ENCODE results near the gene ST3GAL5.
A peak's percentile ranks its signal among the peaks of the same experiment; 100 is the strongest.
"Not testable (repeated sequence)": the region's sequence is repeated elsewhere in the genome, so short reads cannot be mapped to it uniquely, and the experiment has no call there.

The ST3GAL5 gene

GRCh38 chr2:85850451-85850850 lies 38.3 kb downstream of the ST3GAL5 start:
- DNase-seq (ENCODE audit: low read depth, low spot score), result no peak
- no peak overlapping the region for H3K4me3 ChIP-seq (ENCODE audit: low read length)

- no peak overlapping the region for H3K4me3 ChIP-seq (ENCODE audit: low read length)
- DNase-seq (ENCODE audit: low read depth, low spot score), result no peak
These were observed 41.7 kb downstream of the ST3GAL5 start for GRCh38 chr2:85847051-85847588.

- no peak for DNase-seq (ENCODE audit: low read depth, low spot score)
- H3K4me3 ChIP-seq (ENCODE audit: low read length), result no peak overlapping the region
These were observed 42.4 kb downstream of the ST3GAL5 start for GRCh38 chr2:85846411-85846810.

GRCh38 chr2:85844486-85844885 lies 44.3 kb downstream of the ST3GAL5 start:
- no peak overlapping the region for H3K4me3 ChIP-seq (ENCODE audit: low read length)
- DNase-seq (ENCODE audit: low read depth, low spot score), result no peak

GRCh38 chr2:85843543-85843942 lies 45.2 kb downstream of the ST3GAL5 start:
- no peak overlapping the region for H3K4me3 ChIP-seq (ENCODE audit: low read length)
- no peak for DNase-seq (ENCODE audit: low read depth, low spot score)

- DNase-seq (ENCODE audit: low read depth, low spot score), result peak; percentile 78
- no peak overlapping the region for H3K4me3 ChIP-seq (ENCODE audit: low read length)
These were observed 48.7 kb downstream of the ST3GAL5 start for GRCh38 chr2:85840091-85840490.

GRCh38 chr2:85839461-85839860 lies 49.3 kb downstream of the ST3GAL5 start:
- no peak for DNase-seq (ENCODE audit: low read depth, low spot score)
- H3K4me3 ChIP-seq (ENCODE audit: low read length), result no peak overlapping the region

- DNase-seq (ENCODE audit: low read depth, low spot score), result no peak
- no peak overlapping the region for H3K4me3 ChIP-seq (ENCODE audit: low read length)
These were observed 50.1 kb downstream of the ST3GAL5 start for GRCh38 chr2:85838641-85839040.

GRCh38 chr2:85838181-85838580 lies 50.6 kb downstream of the ST3GAL5 start:
- DNase-seq (ENCODE audit: low read depth, low spot score), result no peak
- no peak overlapping the region for H3K4me3 ChIP-seq (ENCODE audit: low read length)

GRCh38 chr2:85834466-85834865 lies 54.3 kb downstream of the ST3GAL5 start:
- no peak overlapping the region for H3K4me3 ChIP-seq (ENCODE audit: low read length)
- DNase-seq (ENCODE audit: low read depth, low spot score), result no peak

- no peak overlapping the region for H3K4me3 ChIP-seq (ENCODE audit: low read length)
- DNase-seq (ENCODE audit: low read depth, low spot score), result no peak
These were observed 57.1 kb downstream of the ST3GAL5 start for GRCh38 chr2:85831735-85832134.

GRCh38 chr2:85830645-85831044 lies 58.1 kb downstream of the ST3GAL5 start:
- H3K4me3 ChIP-seq (ENCODE audit: low read length), result no peak overlapping the region
- DNase-seq (ENCODE audit: low read depth, low spot score), result peak; percentile 61

- not testable (repeated sequence) for H3K4me3 ChIP-seq (ENCODE audit: low read length)
- DNase-seq (ENCODE audit: low read depth, low spot score), result peak; percentile 69
These were observed 59.4 kb downstream of the ST3GAL5 start for GRCh38 chr2:85829394-85829793.

- DNase-seq (ENCODE audit: low read depth, low spot score), result no peak
- no peak overlapping the region for H3K4me3 ChIP-seq (ENCODE audit: low read length)
These were observed 60.1 kb downstream of the ST3GAL5 start for GRCh38 chr2:85828725-85829124.

GRCh38 chr2:85827879-85828569 lies 60.8 kb downstream of the ST3GAL5 start:
- H3K4me3 ChIP-seq (ENCODE audit: low read length), result peak overlapping the region; percentile 20; the same call in 1 of the 2 replicates
- DNase-seq (ENCODE audit: low read depth, low spot score), result no peak

- peak overlapping the region; percentile 20 for H3K4me3 ChIP-seq (ENCODE audit: low read length)
- peak; percentile 71 for DNase-seq (ENCODE audit: low read depth, low spot score)
These were observed 61.6 kb downstream of the ST3GAL5 start for GRCh38 chr2:85826990-85827878.

GRCh38 chr2:85823951-85824350 lies 64.8 kb downstream of the ST3GAL5 start:
- no peak for DNase-seq (ENCODE audit: low read depth, low spot score)
- H3K4me3 ChIP-seq (ENCODE audit: low read length), result no peak overlapping the region

- no peak overlapping the region for H3K4me3 ChIP-seq (ENCODE audit: low read length)
- DNase-seq (ENCODE audit: low read depth, low spot score), result no peak
These were observed 66.0 kb downstream of the ST3GAL5 start for GRCh38 chr2:85822766-85823165.

GRCh38 chr2:85819811-85820510 lies 68.8 kb downstream of the ST3GAL5 start:
- H3K4me3 ChIP-seq (ENCODE audit: low read length), result no peak overlapping the region
- no peak for DNase-seq (ENCODE audit: low read depth, low spot score)
